Neural cell (in vitro differentiated cells): ENCODE measurements around the gene MID1.

Source experiments
- EP300 ChIP-seq: fragments of 450-650 bp; conservative IDR thresholded peaks from 2 replicates; pipeline ENCODE4 v1.6.1; 2014; ENCODE audit warnings: antibody characterized with exemption, mild to moderate bottlenecking, moderate library complexity; ENCODE audit not compliant: poor library complexity, severe bottlenecking
- EZH2 ChIP-seq: fragments of 200-600, 300-800 bp; shearing (Covaris generic), sonication (generic); IDR thresholded peaks from 2 replicates; pipeline ENCODE4 v1.6.1; 2014; ENCODE audit warnings: antibody characterized with exemption, low read length, borderline replicate concordance, mild to moderate bottlenecking; ENCODE audit not compliant: insufficient read depth, poor library complexity, severe bottlenecking
- MXI1 ChIP-seq: fragments of 450-650 bp; conservative IDR thresholded peaks from 2 replicates; pipeline ENCODE4 v1.6.1; 2014; ENCODE audit warnings: antibody characterized with exemption, mild to moderate bottlenecking; ENCODE audit not compliant: poor library complexity, severe bottlenecking
- POLR2AphosphoS5 ChIP-seq: IDR thresholded peaks from 2 replicates; pipeline ENCODE4 v1.6.1; 2012
- RAD21 ChIP-seq: fragments of 450-650 bp; conservative IDR thresholded peaks from 2 replicates; pipeline ENCODE4 v1.6.1; 2014; ENCODE audit warnings: antibody characterized with exemption, mild to moderate bottlenecking, moderate library complexity
- REST ChIP-seq: IDR thresholded peaks from 2 replicates; pipeline ENCODE4 v1.6.1; 2012; ENCODE audit warnings: borderline replicate concordance
- SMC3 ChIP-seq: fragments of 450-650 bp; conservative IDR thresholded peaks from 2 replicates; pipeline ENCODE4 v1.6.1; 2014; ENCODE audit warnings: antibody characterized with exemption, mild to moderate bottlenecking, moderate library complexity; ENCODE audit not compliant: poor library complexity
- TAF1 ChIP-seq: IDR thresholded peaks from 2 replicates; pipeline ENCODE4 v1.6.1; 2012; ENCODE audit warnings: low read depth
- TF ChIP-seq, protein P1 (sequence below): fragments of 450-650 bp; IDR thresholded peaks from 2 replicates; pipeline ENCODE4 v1.5.1; 2014; ENCODE audit warnings: antibody characterized with exemption, mild to moderate bottlenecking, moderate library complexity; ENCODE audit not compliant: poor library complexity, severe bottlenecking

GRCh38 chrX:10653302-10653701, 32.9 kb upstream of the MID1 start:
- TF ChIP-seq REST (no peak), POLR2AphosphoS5 (no peak), EZH2 (no peak), TAF1 (no peak), EP300 (no peak), RAD21 (no peak), SMC3 (no peak), MXI1 (no peak)
- TF ChIP-seq, protein P1, sequence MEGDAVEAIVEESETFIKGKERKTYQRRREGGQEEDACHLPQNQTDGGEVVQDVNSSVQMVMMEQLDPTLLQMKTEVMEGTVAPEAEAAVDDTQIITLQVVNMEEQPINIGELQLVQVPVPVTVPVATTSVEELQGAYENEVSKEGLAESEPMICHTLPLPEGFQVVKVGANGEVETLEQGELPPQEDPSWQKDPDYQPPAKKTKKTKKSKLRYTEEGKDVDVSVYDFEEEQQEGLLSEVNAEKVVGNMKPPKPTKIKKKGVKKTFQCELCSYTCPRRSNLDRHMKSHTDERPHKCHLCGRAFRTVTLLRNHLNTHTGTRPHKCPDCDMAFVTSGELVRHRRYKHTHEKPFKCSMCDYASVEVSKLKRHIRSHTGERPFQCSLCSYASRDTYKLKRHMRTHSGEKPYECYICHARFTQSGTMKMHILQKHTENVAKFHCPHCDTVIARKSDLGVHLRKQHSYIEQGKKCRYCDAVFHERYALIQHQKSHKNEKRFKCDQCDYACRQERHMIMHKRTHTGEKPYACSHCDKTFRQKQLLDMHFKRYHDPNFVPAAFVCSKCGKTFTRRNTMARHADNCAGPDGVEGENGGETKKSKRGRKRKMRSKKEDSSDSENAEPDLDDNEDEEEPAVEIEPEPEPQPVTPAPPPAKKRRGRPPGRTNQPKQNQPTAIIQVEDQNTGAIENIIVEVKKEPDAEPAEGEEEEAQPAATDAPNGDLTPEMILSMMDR = no peak
